HEK293 (cell line): ENCODE results near the gene CYB5R4.
A peak's percentile ranks its signal among the peaks of the same experiment; 100 is the strongest.

Experiments used
- KLF1 ChIP-seq: fragments of 450-650 bp; formaldehyde crosslinking; IDR thresholded peaks from 2 replicates; pipeline ENCODE4 v1.5.1; 2016; ENCODE audit warnings: missing biosample characterization, missing genetic modification characterization
- OSR2 ChIP-seq: fragments of 450-650 bp; formaldehyde crosslinking; IDR thresholded peaks from 2 replicates; pipeline ENCODE4 v1.5.1; 2016; ENCODE audit warnings: missing biosample characterization, missing genetic modification characterization
- SCRT1 ChIP-seq: fragments of 450-650 bp; formaldehyde crosslinking; IDR thresholded peaks from 2 replicates; pipeline ENCODE4 v1.5.1; 2016; ENCODE audit warnings: missing biosample characterization, missing genetic modification characterization, borderline replicate concordance
- YY1 ChIP-seq: fragments of 450-650 bp; formaldehyde crosslinking; IDR thresholded peaks from 2 replicates; pipeline ENCODE4 v1.5.1; 2018; ENCODE audit warnings: missing biosample characterization, missing genetic modification characterization
- ZNF157 ChIP-seq: fragments of 450-650 bp; formaldehyde crosslinking; IDR thresholded peaks from 2 replicates; pipeline ENCODE4 v1.5.1; 2016; ENCODE audit warnings: missing biosample characterization, missing genetic modification characterization
- ZNF169 ChIP-seq: fragments of 450-650 bp; formaldehyde crosslinking; IDR thresholded peaks from 2 replicates; pipeline ENCODE4 v1.5.1; 2016; ENCODE audit warnings: missing biosample characterization, missing genetic modification characterization
- ZNF350 ChIP-seq: fragments of 450-650 bp; formaldehyde crosslinking; IDR thresholded peaks from 2 replicates; pipeline ENCODE4 v1.5.0; 2017; ENCODE audit warnings: missing biosample characterization, mild to moderate bottlenecking, missing genetic modification characterization
- ZNF433 ChIP-seq: fragments of 450-650 bp; formaldehyde crosslinking; IDR thresholded peaks from 2 replicates; pipeline ENCODE4 v1.5.1; 2016; ENCODE audit warnings: missing biosample characterization, missing genetic modification characterization, low read depth
- ZNF529 ChIP-seq: fragments of 450-650 bp; formaldehyde crosslinking; IDR thresholded peaks from 2 replicates; pipeline ENCODE4 v1.5.1; 2017; ENCODE audit warnings: missing genetic modification characterization, missing biosample characterization; ENCODE audit not compliant: insufficient replicate concordance
- ZNF549 ChIP-seq: fragments of 450-650 bp; IDR thresholded peaks from 2 replicates; pipeline ENCODE4 v1.5.1; 2018; ENCODE audit warnings: missing biosample characterization, missing genetic modification characterization, mild to moderate bottlenecking, inconsistent platforms, moderate library complexity
- ZNF596 ChIP-seq: fragments of 450-650 bp; IDR thresholded peaks from 2 replicates; pipeline ENCODE4 v1.5.0; 2018; ENCODE audit warnings: missing biosample characterization, mild to moderate bottlenecking, missing genetic modification characterization, moderate library complexity
- ZNF626 ChIP-seq: fragments of 450-650 bp; sonication (Bioruptor Pico); formaldehyde crosslinking; IDR thresholded peaks from 2 replicates; pipeline ENCODE4 v1.5.1; 2018; ENCODE audit warnings: missing biosample characterization, missing genetic modification characterization, inconsistent platforms
- ZNF768 ChIP-seq: fragments of 450-650 bp; formaldehyde crosslinking; IDR thresholded peaks from 2 replicates; pipeline ENCODE4 v1.5.1; 2018; ENCODE audit warnings: missing biosample characterization, mild to moderate bottlenecking, missing genetic modification characterization
- ZNF777 ChIP-seq: fragments of 450-650 bp; formaldehyde crosslinking; IDR thresholded peaks from 2 replicates; pipeline ENCODE4 v1.5.1; 2017; ENCODE audit warnings: missing biosample characterization, missing genetic modification characterization, borderline replicate concordance
- ZNF791 ChIP-seq: fragments of 450-650 bp; formaldehyde crosslinking; IDR thresholded peaks from 2 replicates; pipeline ENCODE4 v1.5.1; 2016; ENCODE audit warnings: missing biosample characterization, missing genetic modification characterization
- ZSCAN23 ChIP-seq: fragments of 450-650 bp; formaldehyde crosslinking; IDR thresholded peaks from 2 replicates; pipeline ENCODE4 v1.5.1; 2016; ENCODE audit warnings: missing biosample characterization, missing genetic modification characterization
- TF ChIP-seq, protein P1 (sequence below): fragments of 450-650 bp; formaldehyde crosslinking; IDR thresholded peaks from 2 replicates; pipeline ENCODE4 v1.5.1; 2016; ENCODE audit warnings: missing biosample characterization, missing genetic modification characterization, borderline replicate concordance
- TF ChIP-seq, protein P2 (sequence below): fragments of 450-650 bp; formaldehyde crosslinking; IDR thresholded peaks from 2 replicates; pipeline ENCODE4 v1.5.1; 2017; ENCODE audit warnings: missing biosample characterization, missing genetic modification characterization
- TF ChIP-seq, protein P3 (sequence below): fragments of 450-650 bp; formaldehyde crosslinking; conservative IDR thresholded peaks from 2 replicates; pipeline ENCODE4 v1.5.1; 2016; ENCODE audit warnings: low read depth, missing biosample characterization, missing genetic modification characterization
- TF ChIP-seq, protein P4 (sequence below): fragments of 450-650 bp; formaldehyde crosslinking; IDR thresholded peaks from 2 replicates; pipeline ENCODE4 v1.5.1; 2016; ENCODE audit warnings: missing biosample characterization, missing genetic modification characterization
- TF ChIP-seq, protein P5 (sequence below): fragments of 450-650 bp; formaldehyde crosslinking; IDR thresholded peaks from 2 replicates; pipeline ENCODE4 v1.5.1; 2016; ENCODE audit warnings: missing biosample characterization, missing genetic modification characterization, borderline replicate concordance

CYB5R4 gene

DNA sequence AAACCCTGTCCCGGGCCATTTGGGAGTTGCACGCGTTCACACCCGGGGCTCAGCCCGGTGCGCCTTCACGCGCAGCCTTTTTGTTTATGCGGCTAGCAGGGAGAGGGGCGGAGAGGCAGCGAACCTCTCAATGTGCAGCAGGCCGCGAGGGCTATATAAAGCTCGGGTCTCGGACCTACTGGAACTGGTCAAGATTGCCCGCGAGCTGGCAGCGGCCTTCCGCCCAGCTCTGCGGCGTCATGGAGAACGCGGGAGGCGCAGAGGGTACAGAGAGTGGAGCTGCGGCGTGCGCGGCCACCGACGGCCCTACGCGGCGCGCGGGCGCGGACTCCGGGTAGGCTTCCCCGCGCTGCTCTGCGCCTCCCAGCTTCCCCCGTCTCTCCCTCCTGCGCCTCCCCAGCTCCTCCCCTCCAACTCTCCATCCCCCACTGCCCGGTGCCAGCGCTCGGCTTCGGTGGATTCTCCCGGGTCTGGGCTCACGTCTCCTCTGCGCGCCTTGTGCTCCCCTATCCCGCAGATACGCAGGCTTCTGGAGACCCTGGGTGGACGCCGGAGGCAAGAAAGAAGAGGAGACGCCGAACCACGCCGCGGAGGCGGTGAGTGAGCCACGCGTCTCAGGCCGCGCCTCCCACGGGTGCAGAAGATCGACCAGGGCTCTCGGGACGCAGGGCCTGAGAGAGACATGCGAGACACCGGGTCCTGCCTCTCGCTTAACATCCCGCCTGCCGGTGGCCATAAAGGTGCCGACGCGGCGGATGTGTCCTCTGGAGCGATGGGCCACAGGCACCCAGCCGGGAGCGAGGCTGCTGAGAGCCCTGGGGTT, 6.1 kb upstream of the CYB5R4 start, which contains the start of gene RIPPLY2 (continued):
- TF ChIP-seq, protein P1, sequence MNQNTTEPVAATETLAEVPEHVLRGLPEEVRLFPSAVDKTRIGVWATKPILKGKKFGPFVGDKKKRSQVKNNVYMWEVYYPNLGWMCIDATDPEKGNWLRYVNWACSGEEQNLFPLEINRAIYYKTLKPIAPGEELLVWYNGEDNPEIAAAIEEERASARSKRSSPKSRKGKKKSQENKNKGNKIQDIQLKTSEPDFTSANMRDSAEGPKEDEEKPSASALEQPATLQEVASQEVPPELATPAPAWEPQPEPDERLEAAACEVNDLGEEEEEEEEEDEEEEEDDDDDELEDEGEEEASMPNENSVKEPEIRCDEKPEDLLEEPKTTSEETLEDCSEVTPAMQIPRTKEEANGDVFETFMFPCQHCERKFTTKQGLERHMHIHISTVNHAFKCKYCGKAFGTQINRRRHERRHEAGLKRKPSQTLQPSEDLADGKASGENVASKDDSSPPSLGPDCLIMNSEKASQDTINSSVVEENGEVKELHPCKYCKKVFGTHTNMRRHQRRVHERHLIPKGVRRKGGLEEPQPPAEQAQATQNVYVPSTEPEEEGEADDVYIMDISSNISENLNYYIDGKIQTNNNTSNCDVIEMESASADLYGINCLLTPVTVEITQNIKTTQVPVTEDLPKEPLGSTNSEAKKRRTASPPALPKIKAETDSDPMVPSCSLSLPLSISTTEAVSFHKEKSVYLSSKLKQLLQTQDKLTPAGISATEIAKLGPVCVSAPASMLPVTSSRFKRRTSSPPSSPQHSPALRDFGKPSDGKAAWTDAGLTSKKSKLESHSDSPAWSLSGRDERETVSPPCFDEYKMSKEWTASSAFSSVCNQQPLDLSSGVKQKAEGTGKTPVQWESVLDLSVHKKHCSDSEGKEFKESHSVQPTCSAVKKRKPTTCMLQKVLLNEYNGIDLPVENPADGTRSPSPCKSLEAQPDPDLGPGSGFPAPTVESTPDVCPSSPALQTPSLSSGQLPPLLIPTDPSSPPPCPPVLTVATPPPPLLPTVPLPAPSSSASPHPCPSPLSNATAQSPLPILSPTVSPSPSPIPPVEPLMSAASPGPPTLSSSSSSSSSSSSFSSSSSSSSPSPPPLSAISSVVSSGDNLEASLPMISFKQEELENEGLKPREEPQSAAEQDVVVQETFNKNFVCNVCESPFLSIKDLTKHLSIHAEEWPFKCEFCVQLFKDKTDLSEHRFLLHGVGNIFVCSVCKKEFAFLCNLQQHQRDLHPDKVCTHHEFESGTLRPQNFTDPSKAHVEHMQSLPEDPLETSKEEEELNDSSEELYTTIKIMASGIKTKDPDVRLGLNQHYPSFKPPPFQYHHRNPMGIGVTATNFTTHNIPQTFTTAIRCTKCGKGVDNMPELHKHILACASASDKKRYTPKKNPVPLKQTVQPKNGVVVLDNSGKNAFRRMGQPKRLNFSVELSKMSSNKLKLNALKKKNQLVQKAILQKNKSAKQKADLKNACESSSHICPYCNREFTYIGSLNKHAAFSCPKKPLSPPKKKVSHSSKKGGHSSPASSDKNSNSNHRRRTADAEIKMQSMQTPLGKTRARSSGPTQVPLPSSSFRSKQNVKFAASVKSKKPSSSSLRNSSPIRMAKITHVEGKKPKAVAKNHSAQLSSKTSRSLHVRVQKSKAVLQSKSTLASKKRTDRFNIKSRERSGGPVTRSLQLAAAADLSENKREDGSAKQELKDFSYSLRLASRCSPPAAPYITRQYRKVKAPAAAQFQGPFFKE (tag by site-specific recombination): no peak
- 0 out of 2 replicates have a peak, but pooled peaks have one; percentile 13 for TF ChIP-seq ZSCAN23 (tag by site-specific recombination)
- no peak for TF ChIP-seq ZNF626
- no peak for TF ChIP-seq ZNF169
- TF ChIP-seq, protein P2, sequence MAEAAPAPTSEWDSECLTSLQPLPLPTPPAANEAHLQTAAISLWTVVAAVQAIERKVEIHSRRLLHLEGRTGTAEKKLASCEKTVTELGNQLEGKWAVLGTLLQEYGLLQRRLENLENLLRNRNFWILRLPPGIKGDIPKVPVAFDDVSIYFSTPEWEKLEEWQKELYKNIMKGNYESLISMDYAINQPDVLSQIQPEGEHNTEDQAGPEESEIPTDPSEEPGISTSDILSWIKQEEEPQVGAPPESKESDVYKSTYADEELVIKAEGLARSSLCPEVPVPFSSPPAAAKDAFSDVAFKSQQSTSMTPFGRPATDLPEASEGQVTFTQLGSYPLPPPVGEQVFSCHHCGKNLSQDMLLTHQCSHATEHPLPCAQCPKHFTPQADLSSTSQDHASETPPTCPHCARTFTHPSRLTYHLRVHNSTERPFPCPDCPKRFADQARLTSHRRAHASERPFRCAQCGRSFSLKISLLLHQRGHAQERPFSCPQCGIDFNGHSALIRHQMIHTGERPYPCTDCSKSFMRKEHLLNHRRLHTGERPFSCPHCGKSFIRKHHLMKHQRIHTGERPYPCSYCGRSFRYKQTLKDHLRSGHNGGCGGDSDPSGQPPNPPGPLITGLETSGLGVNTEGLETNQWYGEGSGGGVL (tag by site-specific recombination): peak; percentile 97
- TF ChIP-seq, protein P3, sequence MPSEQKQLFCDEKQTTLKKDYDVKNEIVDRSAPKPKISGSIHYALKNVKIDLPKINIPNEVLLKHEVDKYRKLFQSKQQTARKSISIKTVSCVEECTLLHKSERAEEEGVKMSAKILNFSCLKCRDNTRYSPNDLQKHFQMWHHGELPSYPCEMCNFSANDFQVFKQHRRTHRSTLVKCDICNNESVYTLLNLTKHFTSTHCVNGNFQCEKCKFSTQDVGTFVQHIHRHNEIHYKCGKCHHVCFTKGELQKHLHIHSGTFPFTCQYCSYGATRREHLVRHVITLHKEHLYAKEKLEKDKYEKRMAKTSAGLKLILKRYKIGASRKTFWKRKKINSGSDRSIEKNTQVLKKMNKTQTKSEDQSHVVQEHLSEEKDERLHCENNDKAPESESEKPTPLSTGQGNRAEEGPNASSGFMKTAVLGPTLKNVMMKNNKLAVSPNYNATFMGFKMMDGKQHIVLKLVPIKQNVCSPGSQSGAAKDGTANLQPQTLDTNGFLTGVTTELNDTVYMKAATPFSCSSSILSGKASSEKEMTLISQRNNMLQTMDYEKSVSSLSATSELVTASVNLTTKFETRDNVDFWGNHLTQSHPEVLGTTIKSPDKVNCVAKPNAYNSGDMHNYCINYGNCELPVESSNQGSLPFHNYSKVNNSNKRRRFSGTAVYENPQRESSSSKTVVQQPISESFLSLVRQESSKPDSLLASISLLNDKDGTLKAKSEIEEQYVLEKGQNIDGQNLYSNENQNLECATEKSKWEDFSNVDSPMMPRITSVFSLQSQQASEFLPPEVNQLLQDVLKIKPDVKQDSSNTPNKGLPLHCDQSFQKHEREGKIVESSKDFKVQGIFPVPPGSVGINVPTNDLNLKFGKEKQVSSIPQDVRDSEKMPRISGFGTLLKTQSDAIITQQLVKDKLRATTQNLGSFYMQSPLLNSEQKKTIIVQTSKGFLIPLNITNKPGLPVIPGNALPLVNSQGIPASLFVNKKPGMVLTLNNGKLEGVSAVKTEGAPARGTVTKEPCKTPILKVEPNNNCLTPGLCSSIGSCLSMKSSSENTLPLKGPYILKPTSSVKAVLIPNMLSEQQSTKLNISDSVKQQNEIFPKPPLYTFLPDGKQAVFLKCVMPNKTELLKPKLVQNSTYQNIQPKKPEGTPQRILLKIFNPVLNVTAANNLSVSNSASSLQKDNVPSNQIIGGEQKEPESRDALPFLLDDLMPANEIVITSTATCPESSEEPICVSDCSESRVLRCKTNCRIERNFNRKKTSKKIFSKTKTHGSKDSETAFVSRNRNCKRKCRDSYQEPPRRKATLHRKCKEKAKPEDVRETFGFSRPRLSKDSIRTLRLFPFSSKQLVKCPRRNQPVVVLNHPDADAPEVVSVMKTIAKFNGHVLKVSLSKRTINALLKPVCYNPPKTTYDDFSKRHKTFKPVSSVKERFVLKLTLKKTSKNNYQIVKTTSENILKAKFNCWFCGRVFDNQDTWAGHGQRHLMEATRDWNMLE (tag by site-specific recombination): no peak
- TF ChIP-seq ZNF596 (tag by site-specific recombination): no peak; the same call in 1 of the 2 replicates
- TF ChIP-seq, protein P4, sequence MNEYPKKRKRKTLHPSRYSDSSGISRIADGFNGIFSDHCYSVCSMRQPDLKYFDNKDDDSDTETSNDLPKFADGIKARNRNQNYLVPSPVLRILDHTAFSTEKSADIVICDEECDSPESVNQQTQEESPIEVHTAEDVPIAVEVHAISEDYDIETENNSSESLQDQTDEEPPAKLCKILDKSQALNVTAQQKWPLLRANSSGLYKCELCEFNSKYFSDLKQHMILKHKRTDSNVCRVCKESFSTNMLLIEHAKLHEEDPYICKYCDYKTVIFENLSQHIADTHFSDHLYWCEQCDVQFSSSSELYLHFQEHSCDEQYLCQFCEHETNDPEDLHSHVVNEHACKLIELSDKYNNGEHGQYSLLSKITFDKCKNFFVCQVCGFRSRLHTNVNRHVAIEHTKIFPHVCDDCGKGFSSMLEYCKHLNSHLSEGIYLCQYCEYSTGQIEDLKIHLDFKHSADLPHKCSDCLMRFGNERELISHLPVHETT (tag by site-specific recombination): no peak
- no peak for TF ChIP-seq ZNF350 (tag by site-specific recombination)
- TF ChIP-seq, protein P5, sequence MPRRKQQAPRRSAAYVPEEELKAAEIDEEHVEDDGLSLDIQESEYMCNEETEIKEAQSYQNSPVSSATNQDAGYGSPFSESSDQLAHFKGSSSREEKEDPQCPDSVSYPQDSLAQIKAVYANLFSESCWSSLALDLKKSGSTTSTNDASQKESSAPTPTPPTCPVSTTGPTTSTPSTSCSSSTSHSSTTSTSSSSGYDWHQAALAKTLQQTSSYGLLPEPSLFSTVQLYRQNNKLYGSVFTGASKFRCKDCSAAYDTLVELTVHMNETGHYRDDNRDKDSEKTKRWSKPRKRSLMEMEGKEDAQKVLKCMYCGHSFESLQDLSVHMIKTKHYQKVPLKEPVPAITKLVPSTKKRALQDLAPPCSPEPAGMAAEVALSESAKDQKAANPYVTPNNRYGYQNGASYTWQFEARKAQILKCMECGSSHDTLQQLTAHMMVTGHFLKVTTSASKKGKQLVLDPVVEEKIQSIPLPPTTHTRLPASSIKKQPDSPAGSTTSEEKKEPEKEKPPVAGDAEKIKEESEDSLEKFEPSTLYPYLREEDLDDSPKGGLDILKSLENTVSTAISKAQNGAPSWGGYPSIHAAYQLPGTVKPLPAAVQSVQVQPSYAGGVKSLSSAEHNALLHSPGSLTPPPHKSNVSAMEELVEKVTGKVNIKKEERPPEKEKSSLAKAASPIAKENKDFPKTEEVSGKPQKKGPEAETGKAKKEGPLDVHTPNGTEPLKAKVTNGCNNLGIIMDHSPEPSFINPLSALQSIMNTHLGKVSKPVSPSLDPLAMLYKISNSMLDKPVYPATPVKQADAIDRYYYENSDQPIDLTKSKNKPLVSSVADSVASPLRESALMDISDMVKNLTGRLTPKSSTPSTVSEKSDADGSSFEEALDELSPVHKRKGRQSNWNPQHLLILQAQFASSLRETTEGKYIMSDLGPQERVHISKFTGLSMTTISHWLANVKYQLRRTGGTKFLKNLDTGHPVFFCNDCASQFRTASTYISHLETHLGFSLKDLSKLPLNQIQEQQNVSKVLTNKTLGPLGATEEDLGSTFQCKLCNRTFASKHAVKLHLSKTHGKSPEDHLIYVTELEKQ (tag by site-specific recombination): no peak
- TF ChIP-seq ZNF157 (tag by site-specific recombination): no peak
- no peak for TF ChIP-seq ZNF768 (tag by site-specific recombination)
- TF ChIP-seq OSR2 (tag by site-specific recombination): no peak; the same call in 1 of the 2 replicates
- no peak for TF ChIP-seq ZNF433 (tag by site-specific recombination)
- TF ChIP-seq YY1 (tag by site-specific recombination): peak; percentile 26; the same call in 1 of the 2 replicates
- peak; percentile 92 for TF ChIP-seq ZNF777 (tag by site-specific recombination)
- no peak for TF ChIP-seq ZNF549 (tag by site-specific recombination)
- no peak for TF ChIP-seq ZNF791
- no peak for TF ChIP-seq KLF1
- no peak for TF ChIP-seq SCRT1 (tag by site-specific recombination)
- TF ChIP-seq ZNF529 (tag by site-specific recombination): no peak
